NCI-H146 treated with DMSO at 0.1 percent for 48 hours (cell line): ENCODE data around the gene FAM151A.

Source experiments
- DNase-seq: peaks from one replicate; lab custom pipeline; 2025; ENCODE audit not compliant: unreplicated experiment; lab: John Stamatoyannopoulos, UW

Gene FAM151A

DNA sequence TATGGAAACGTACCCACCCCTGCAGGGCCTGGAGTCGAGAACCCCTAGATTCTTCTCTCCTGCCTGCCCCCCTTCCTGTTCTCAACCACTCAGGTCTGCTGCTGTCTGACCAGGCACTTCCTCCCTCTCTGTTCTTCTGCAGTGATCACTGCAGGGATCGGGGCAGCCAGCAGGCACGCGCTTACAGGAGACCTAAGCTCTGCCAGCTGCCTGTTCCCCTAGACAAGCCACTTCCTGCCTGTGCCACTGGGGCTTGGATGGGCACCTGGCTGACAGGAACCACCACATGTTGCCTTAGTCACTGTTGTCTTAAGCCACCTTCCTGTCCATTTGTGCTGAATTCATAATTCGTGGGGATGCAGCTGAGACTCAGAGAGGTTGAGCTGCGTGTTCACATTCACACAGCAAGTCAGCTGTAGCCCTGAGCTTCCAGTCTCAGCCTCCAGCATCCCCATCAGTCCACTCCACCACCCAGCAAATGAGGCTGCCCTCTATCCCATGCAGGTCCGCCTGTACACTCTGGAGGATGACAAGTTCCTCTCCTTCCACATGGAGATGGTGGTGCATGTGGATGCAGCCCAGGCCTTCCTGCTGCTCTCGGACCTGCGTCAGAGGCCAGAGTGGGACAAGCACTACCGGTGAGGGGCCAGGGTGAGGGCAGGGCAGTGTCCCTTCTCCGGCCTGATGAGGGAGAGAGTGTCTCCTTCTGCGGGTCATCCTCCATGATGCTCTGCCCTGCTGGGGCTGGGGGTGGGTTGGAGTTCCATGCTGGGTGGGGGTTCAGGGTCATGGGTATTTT lies 18.6 kb downstream of the FAM151A start:
- DNase-seq, result no peak

DNA sequence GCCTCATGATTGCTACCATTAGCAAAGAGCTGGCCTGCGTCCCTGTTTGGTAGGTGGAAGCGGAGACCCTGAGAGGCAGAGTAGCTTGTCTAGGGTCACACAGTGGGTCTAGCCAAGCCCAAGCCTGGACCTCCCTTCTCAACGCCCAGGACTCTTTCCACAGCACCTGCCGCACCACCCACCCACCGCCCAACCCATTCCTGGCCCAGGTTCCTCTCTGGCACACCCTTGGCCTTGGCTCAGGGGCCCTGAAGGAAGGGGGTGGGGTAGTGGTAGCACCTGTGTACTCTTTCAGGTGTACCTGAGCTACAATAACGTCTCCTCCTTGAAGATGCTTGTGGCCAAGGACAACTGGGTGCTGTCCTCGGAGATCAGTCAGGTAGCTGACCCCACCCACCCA lies 19.3 kb downstream of the FAM151A start:
- DNase-seq, result no peak

DNA sequence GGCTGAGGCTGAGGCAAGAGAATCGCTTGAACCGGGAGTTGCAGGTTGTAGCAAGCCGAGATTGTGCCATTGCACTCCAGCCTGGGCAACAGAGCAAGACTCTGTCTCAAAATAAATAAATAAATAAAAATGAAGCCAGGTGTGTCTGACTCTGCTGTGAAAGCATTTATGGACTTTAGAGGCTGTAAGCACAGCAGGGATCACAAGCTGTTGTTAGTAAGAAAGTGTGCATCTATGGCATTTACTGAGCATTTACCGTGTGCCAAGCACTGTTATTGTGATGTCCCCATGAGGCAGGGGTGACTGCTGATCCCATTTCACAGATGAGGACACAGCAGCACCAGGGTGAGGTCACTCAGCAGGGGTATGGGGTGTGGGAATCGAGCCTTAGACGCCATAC lies 20.1 kb downstream of the FAM151A start:
- no peak for DNase-seq

DNA sequence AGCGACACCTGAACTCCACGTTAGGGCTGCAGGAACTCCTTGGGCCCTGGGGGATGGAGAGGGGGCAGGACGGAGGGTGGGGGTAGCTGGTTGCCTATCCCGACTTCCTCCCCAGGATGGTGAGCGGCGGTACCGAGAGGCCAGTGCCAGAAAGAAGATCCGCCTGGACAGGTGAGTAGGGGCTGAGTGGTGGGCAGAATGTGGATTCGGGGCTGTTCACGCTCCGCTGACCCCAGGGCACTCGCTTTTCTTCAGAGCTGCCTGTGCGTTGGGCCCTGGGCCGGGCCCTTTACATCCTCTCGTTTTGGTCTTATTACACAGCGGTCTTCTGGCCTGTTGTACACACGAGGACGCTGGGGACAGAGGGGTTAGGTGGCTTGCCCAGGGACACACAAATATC lies 20.8 kb downstream of the FAM151A start:
- no peak for DNase-seq

DNA sequence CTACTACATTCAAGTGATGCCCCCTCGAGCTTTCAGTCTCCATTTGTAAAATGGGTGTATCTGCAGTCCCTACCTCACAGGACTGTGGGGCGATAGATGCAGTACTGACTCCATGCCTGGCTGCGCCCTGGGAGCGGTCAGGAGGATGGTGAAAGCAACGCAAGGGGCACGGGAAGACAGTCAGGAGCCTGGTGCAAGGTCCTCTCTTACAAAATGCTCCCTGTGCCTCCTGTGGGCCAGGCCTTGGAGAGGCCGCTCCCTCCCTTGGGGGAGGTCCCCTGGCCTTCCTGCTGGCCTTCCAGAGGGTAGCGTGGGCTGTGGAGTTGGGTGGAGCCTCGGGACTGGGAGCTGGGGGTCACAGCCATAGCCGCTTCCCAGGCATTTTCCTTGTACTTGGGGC lies 21.6 kb downstream of the FAM151A start:
- DNase-seq, result no peak

DNA sequence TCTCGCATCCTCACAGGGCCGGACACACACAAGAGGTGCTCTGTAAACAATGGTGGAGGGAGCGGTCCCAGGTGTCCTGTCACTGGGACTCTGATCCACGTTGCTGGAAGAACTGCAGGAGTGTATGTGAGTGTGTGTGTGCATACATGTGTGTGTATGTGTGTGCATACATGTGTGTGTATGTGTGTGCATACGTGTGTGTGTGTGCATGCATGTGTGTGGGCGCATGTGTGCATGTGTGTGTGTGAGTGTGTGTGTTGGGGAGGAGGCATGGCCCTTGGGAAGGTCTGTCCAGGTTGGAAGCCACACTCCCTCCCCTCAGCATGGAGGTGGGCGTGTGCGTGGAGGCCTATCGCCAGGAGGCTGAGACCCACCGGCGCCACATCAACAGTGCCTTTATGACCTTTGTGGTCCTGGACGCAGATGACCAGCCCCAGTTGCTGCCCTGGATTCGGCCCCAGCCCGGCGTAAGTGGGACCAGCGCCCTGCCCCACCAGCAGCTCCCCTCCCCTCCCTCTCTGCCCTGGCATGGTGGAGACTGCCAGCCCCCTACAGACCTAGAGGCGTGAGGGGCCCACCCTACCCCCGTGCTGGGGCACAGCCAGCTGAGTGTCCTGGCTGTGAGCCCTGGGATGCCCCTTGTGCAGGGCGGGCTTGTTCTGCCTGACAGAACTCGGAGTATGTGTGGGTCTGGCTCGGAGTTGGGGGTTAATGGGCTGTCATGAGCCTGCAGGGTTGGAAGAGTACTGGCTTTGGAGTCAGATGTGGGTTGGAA lies 22.2 kb downstream of the FAM151A start:
- DNase-seq, result no peak

DNA sequence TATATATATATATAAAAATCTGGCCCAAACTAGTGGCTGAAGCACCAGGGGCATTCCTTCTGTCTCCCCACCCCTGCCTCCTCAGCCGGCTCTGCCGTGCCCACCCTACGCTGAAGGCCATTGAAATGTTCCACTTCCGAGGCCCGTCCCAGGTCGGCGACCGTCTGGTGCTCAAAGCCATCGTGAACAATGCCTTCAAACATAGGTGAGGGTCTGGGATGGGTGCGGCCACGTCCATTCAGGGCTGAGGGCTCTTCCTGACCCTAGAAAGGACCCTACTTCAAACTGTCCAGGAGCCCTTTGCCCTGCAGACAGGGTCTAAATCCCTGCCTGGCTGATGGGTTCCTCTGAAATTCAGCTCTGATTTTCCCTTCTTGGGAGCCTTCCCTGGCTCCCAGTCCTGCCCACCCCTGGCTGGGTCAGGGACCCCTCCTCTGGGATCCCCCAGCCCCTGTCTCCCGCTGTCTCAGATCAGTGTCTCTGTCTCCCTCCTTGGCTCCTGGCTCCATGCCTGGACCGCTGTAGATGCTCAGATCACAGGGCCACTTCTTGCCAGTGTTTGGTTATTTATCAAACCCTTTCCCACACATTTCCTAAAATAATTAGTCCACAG lies 24.0 kb downstream of the FAM151A start:
- no peak for DNase-seq

DNA sequence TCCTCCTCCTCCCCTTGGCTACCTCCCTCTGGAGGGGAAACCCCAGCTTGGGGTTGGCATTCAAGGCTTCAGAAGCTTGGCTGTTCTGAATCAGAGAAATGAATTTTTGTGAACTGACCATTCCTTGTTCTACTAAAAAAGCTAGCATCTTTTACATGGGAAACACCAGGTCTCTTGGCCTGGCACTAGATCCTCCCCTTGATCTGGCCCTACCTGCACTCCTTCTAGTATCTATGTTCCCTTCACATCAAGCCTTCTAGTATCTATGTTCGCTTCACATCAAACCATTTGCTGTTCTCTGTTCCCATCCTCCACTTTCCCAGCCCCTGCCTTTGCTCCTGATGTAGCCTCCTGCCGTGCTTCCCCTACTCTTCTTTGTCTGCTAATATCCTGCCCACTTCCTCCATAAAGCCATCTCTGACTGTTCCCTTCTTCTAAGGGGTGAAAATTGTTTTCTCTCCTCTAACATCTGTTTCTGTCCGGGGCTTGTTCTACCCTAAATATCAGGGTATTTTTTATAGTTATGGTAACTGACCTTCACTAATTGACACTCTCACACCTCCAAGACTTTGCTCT lies 25.8 kb downstream of the FAM151A start:
- no peak for DNase-seq

DNA sequence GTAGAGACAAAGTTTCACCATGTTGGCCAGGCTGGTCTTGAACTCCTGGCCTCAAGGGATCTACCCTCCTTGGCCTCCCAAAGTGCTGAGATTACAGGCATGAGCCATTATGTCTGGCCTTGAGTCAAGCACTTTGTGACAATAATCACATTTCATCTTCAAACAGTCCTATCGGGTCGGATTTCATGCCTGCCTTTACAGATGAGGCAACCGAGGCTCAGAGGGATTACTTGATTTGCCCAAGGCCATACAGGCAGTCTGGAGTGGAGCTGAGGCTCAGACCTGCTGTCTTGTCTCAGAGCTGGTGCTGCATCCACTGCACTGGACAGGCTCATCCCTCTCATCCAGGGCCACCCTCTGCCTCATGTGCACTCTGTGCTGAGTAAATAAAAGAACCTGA lies 26.6 kb downstream of the FAM151A start:
- no peak for DNase-seq

DNA sequence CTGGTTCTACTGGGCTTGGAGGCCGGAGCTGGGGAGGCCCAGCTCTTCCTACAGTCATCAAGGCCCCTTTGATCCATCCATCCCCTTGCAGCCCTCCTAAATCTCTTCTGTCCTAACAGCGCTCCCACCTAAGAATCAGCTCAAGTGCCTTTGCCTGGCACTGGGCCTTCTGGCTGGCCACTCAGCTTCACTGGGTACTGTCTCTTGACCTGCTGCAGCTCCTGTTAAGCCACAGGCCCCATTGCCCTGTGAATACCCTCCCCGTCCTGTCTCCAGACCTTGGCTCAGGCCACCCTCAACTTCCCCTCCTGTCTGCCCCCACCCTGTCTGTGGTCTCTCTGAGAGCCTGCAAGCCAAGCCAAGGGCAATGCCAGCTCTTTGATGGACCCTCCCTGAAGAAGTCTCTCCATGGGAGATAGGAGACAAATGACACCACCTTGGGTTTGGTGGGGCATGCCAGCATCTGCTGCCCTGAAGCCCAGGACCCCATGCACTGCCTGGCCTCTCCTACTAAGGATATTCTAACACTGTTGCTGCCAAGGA lies 27.3 kb downstream of the FAM151A start:
- DNase-seq, result no peak

DNA sequence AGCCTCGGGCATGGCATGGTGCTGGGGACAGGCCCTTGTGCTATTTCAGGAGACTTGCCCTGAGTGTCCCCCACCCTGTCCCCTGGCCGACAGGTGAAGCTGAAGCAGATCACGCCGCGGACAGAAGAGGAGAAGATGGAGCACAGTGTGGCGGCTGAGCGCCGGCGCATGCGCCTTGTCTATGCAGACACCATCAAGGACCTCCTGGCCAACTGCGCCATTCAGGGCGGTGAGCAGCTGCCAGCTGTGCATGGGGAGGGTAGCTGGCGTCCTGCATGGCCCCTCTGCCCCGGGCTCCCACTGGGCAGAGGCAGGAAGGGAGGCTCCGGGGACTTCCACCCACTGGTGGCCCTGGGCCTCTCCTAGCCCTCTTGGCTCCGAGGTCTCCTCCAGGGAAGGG lies 28.9 kb downstream of the FAM151A start:
- no peak for DNase-seq

DNA sequence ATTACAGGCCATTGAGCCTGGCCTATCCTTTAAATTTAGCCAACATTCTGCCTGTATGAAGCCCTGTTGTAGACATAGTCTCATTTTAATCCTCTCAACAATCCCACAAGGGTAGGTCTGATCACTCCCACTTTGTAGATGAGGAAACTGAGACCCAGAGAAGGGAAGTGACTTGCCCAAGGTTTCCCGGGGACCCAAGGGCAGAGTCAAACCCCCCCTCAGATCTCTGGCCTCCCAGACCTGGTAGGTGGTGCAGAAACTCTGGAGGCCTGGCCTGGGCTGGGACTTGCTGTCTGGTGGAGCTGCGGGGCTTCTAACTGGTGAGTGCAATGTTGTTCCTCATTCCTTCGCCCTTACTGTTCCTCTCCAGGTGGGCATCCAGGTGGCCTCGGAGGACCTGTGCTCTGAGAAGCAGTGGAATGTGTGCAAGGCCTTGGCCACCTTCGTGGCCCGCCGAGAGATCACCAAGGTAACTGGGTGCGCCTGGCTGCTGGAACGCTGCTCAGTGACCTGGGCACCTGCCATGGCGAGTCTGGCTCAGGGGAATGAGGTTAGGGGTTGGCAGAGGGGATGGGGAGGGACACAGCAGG lies 29.7 kb downstream of the FAM151A start:
- DNase-seq, result no peak

DNA sequence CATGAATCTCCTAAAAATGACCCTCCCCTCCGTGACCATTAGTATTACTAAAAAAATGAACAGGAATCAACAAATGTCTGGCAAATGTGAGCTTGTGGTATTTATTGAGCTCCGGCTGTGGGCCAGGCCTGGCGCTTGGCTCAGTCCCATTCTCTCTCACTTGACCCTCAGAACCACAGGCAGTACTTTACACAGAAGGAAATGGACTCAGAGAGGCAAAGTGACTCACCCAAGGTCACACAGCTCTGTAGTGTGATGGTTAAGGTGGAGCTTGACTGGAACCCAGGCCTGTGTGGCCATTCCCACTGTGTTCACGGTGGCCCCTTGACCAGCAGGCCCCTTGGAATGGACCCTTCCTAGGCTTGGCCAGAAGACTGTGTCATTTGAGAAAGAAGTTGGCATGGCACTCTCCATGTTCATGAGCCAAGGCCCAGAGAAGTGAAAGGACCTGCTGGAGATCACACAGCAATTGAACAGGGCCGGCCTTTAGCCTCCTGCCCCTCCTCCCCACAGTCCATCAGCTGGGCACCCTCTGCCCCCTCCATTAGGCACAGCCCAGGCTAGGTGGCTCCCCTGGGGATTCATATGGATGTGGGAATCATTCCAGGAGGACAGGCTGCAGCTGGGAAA lies 32.1 kb downstream of the FAM151A start:
- no peak for DNase-seq

DNA sequence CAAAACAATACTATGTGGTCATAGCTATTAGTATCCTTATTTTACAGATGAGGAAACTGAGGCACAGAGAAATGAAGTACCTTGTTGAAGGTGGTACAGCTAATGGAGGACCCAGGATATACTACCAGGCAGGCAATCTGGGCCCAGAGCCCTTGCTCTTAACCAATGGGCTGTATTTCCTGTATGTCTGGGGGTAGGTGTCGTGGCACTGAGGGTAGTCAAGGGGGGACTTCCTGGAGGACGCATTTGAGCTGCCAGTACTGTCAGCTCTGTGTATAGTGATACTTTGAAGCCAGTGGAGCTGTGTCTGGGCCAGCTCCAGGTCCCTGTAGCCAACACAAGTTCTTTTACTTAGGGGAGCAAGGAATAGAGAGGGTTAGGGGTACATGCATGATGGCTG lies 34.9 kb downstream of the FAM151A start:
- DNase-seq, result no peak

DNA sequence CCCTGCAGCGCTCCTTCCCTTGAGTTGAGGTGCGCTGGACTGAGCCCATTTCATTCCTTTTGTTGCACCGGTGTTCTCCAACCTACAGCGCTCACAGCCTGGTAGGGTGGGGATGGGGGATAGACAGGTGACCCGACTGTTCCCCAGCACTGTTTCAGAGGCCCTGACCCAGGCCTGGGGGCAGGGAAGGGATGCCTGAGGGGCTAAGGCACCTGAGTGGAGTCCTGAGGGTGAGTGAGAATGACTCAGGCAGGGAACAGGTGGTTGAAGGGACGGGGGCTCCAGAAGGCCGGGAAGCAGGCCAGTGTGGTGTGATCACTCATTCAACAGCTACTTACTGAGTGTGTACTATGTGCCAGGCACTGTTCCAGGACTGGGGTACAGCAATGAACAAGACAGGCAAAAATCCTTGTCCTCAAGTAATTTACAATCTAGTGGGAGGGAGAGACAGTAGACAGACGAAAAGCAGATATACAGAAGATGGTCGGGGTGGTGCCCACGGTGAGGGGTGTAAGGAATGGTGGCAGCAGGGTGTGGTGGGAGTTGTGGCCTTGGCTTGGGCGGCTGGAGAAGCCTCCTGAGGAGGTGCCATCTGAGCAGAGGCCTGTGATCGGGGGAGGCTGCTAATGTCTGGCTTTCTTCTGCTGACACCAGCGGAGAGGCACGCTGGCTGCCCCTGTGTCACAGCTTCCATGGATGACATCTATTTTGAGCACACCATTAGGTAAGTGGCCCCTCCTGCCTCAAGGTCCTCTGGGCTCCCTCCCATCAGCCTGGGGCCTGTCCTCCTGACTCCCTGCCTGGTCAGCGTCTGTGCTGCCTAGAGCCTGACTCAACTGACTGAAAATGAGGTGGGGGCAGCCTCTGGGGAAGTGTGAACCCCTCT lies 37.9 kb downstream of the FAM151A start:
- DNase-seq, result no peak

DNA sequence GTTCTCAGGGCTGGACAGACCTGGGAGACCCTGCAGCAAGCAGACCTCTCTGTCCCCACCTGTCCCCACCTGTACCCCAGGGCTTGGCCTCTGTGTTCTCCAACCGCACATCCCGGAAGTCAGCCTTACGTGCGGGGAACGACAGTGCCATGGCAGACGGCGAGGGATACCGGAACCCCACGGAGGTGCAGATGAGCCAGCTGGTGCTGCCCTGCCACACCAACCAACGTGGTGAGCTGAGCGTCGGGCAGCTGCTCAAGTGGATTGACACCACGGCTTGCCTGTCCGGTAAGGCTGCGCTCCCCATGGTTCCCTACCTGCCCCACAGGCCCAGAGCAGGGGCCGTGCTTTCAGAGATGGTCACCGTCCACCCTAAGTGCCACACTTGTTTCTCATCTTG lies 38.8 kb downstream of the FAM151A start:
- DNase-seq, result no peak

DNA sequence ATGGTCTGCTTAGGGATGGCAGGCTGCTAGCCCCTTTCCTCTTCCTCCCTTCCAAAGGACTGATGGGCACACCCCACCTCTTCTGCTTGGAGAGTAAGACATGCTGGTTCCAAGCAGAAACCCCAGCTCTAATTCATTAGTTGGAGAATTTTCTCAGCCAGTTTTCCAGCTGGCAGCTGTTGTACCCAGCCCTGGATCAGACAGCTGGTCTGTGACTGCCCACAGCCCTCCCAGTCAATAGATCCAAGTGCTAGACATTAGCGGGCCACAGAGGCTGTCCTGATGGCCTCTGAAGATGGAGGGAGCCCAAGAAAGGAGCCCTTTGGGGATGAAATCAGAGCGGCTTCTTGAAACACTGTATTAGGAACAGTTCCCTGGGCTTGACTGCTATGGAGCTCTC lies 39.5 kb downstream of the FAM151A start:
- DNase-seq, result no peak

DNA sequence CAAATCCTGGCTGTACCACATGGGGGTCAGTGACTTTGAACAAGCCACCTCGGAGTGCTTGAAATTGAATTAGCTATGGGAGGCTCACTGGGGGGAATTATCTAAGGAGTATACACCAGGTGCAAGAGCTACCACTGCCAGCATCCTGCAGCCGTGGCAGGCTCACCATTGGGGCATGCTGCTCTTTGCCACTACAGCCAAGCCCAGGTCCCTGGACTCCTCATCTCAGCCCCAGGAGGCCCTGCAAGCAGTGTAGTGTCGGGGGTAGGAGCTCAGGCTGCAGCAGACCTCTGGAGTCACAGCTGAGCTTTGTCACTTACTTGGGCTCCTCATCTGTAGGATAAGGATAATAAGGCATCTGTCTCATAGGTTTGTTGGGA lies 40.0 kb downstream of the FAM151A start:
- no peak for DNase-seq

DNA sequence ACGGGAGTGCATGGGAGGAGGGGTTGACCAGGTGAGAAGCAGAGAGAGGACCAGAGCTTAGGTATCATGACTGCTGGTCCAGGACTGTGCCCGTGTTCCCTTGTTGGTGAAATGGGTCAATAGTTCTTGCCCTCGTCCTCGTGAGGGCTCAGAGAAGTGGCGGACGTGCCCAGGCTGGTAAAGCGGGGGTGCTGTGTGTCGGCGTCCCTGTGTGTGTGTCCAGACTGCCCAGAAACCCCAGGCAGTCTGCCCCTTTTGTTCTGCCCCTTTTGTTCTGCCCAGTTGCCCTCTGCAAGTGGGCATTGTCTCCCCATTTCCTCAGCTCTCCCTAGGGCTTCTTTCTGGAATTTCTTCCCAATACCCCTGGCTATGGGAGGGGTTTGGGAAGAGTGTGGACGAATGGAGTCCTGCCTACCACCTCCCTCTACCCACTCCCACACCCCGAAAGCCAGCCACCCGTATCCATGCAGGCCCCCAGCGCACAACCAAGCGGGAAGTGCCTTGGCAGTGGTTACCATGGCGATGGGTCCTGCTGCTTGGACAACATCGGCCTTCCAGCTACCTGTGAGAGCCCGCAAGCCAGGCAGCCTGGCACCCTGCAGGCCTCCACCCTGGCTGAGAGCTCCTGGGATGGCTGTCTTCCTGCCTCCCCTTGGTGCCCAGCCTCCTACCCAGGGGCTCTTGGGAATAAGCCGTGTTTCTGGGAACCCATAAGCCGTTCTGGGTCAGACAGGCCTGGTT lies 40.6 kb downstream of the FAM151A start:
- peak; percentile 31 for DNase-seq
